HepG2 (cell line): ENCODE data around the gene POLR1E. TPM values are rescaled to one million over a fixed set of nuclear protein-coding genes. Genes with fewer than 3 reads are reported as not detected.

ENCODE experiments used
- FOXP1 ChIP-seq, 2 experiments: fragments of 450-650 bp in 1 of 2; IDR thresholded peaks; 2 replicates each; pipeline ENCODE4 v1.6.1; 2017 to 2018; ENCODE audit warnings: antibody characterized with exemption in 1 of 2
- ISL2 ChIP-seq: sonication (generic); formaldehyde crosslinking; IDR thresholded peaks from 2 replicates; pipeline ENCODE4 v1.5.0; 2020; ENCODE audit warnings: missing genetic modification reagents
- KDM1A ChIP-seq: IDR thresholded peaks from 2 replicates; pipeline ENCODE4 v1.6.1; 2016; ENCODE audit warnings: missing compliant biosample characterization
- MAFF ChIP-seq: IDR thresholded peaks from 2 replicates; pipeline ENCODE4 v1.6.1; 2011; ENCODE audit warnings: low read depth, low read length, improper control_type of control experiment
- MBD4 ChIP-seq: IDR thresholded peaks from 2 replicates; pipeline ENCODE4 v1.6.1; 2012; ENCODE audit warnings: low read length, inconsistent platforms, borderline replicate concordance
- SMARCC2 ChIP-seq: fragments of 450-650 bp; IDR thresholded peaks from 2 replicates; pipeline ENCODE4 v1.6.1; 2017; ENCODE audit warnings: antibody characterized with exemption, mild to moderate bottlenecking
- TCF7L2 ChIP-seq: IDR thresholded peaks from 2 replicates; pipeline ENCODE4 v1.6.1; 2011; ENCODE audit warnings: mild to moderate bottlenecking, low read depth, low read length, moderate library complexity
- TEAD3 ChIP-seq: optimal IDR thresholded peaks from 2 replicates; pipeline ENCODE3; 2016; ENCODE audit warnings: borderline replicate concordance
- ZNF264 ChIP-seq: sonication (generic); formaldehyde crosslinking; IDR thresholded peaks from 2 replicates; pipeline ENCODE4 v1.4.0; 2020; ENCODE audit warnings: missing genetic modification reagents
- ZNF296 ChIP-seq: sonication (generic); formaldehyde crosslinking; conservative IDR thresholded peaks from 2 replicates; pipeline ENCODE4 v1.5.0; 2020; ENCODE audit warnings: mild to moderate bottlenecking, missing genetic modification reagents
- ZNF33B ChIP-seq: sonication (generic); formaldehyde crosslinking; IDR thresholded peaks from 2 replicates; pipeline ENCODE4 v1.5.1; 2020; ENCODE audit warnings: mild to moderate bottlenecking, missing genetic modification reagents
- ZNF34 ChIP-seq: sonication (generic); formaldehyde crosslinking; IDR thresholded peaks from 2 replicates; pipeline ENCODE4 v1.4.0; 2020; ENCODE audit warnings: mild to moderate bottlenecking, missing genetic modification reagents, borderline replicate concordance
- ZNF775 ChIP-seq: sonication (generic); formaldehyde crosslinking; IDR thresholded peaks from 2 replicates; pipeline ENCODE4 v1.4.0; 2020; ENCODE audit warnings: missing genetic modification reagents, mild to moderate bottlenecking, moderate library complexity, borderline replicate concordance
- ZNF777 ChIP-seq: sonication (generic); formaldehyde crosslinking; IDR thresholded peaks from 2 replicates; pipeline ENCODE4 v1.4.0; 2020; ENCODE audit warnings: missing genetic modification reagents
- polyA plus RNA-seq, 8 experiments: library from polyadenylated mRNA; depleted of rRNA in 3 of 8; stranded (reverse) in 7 of 8; unstranded in 1 of 8; fragments of >200 nt; fragmentation: Illumina TruSeq in 4 of 8; extraction: Trizol in 4 of 8; gene quantifications; 2 replicates each; pipeline versions ENCODE4 v1.2.1 to v1.2.3, GENCODE V29; 2011 to 2016; ENCODE audit warnings: low read depth in 4 of 8, missing spikeins in 1 of 8, mixed read lengths in 1 of 8; ENCODE audit not compliant: insufficient read depth in 1 of 8
- total RNA-seq, 5 experiments: library from RNA; depleted of rRNA; stranded (reverse); fragments of >200 nt; fragmentation: Illumina TruSeq; extraction: Trizol; gene quantifications; 2 replicates each; pipeline ENCODE4 v1.2.3, GENCODE V29; 2016; ENCODE audit warnings: low read depth in 1 of 5
- TF ChIP-seq, protein P1 (sequence below): sonication (generic); formaldehyde crosslinking; IDR thresholded peaks from 2 replicates; pipeline ENCODE4 v1.5.0; 2020; ENCODE audit warnings: missing genetic modification reagents
- TF ChIP-seq, protein P2 (sequence below): IDR thresholded peaks from 2 replicates; pipeline ENCODE4 v1.6.1; 2016; ENCODE audit warnings: low read depth, control low read depth
- TF ChIP-seq, protein P3 (sequence below), 2 experiments: sonication (generic) in 1 of 2; formaldehyde crosslinking in 1 of 2; IDR thresholded peaks; 2 replicates each; pipeline versions ENCODE4 v1.4.0 to v1.6.1; 2016 to 2020; ENCODE audit warnings: borderline replicate concordance in 1 of 2, low read depth in 1 of 2, mild to moderate bottlenecking in 1 of 2, missing genetic modification reagents in 1 of 2
- TF ChIP-seq, protein P4 (sequence below): IDR thresholded peaks from 2 replicates; pipeline ENCODE4 v1.6.1; 2016; ENCODE audit warnings: low read depth, borderline replicate concordance
- TF ChIP-seq, protein P5 (sequence below): IDR thresholded peaks from 2 replicates; pipeline ENCODE4 v1.6.1; 2018; ENCODE audit warnings: missing genetic modification reagents, mild to moderate bottlenecking, missing compliant biosample characterization
- TF ChIP-seq, protein P6 (sequence below): sonication (generic); formaldehyde crosslinking; IDR thresholded peaks from 2 replicates; pipeline ENCODE4 v1.5.1; 2020; ENCODE audit warnings: mild to moderate bottlenecking, missing genetic modification reagents

Gene POLR1E
- total and polyA plus RNA-seq, 2 of the 13 experiments (the other 11 are each of a cell fraction or from before 2014, with no cell fraction given), result 23.0 to 37.8 TPM

DNA sequence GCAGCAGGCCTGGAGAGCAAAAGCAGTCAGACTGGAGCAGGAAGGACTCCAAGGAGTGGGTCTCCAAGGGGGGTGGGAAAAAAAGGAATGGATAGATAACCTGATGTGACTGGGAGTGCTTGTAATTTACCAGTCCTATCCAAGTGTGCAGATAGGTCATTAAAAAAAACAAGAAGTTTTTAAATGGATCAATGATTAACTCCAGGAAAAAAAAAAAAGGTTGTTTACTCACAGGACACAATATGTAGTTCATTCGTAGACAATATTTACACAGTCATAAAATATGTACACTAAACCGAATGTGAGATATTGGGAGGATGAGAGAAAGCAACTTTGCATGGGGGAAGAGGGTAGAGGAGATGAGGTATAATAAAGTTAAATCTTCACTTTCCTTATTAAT is 40.9 kb upstream of the POLR1E start (continued):
- no peak for TF ChIP-seq TEAD3 (CRISPR knock-in tag)
- no peak for TF ChIP-seq ZNF777
- TF ChIP-seq MAFF, result no peak
- TF ChIP-seq, protein P1, sequence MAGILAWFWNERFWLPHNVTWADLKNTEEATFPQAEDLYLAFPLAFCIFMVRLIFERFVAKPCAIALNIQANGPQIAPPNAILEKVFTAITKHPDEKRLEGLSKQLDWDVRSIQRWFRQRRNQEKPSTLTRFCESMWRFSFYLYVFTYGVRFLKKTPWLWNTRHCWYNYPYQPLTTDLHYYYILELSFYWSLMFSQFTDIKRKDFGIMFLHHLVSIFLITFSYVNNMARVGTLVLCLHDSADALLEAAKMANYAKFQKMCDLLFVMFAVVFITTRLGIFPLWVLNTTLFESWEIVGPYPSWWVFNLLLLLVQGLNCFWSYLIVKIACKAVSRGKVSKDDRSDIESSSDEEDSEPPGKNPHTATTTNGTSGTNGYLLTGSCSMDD (CRISPR knock-in tag), result no peak
- TF ChIP-seq, protein P2, sequence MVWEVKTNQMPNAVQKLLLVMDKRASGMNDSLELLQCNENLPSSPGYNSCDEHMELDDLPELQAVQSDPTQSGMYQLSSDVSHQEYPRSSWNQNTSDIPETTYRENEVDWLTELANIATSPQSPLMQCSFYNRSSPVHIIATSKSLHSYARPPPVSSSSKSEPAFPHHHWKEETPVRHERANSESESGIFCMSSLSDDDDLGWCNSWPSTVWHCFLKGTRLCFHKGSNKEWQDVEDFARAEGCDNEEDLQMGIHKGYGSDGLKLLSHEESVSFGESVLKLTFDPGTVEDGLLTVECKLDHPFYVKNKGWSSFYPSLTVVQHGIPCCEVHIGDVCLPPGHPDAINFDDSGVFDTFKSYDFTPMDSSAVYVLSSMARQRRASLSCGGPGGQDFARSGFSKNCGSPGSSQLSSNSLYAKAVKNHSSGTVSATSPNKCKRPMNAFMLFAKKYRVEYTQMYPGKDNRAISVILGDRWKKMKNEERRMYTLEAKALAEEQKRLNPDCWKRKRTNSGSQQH, result no peak
- no peak for TF ChIP-seq ISL2 (CRISPR knock-in tag)
- TF ChIP-seq ZNF775 (CRISPR knock-in tag), result no peak
- no peak for TF ChIP-seq ZNF34 (CRISPR knock-in tag)
- TF ChIP-seq FOXP1 (IDR thresholded peaks at IDR 0.05), result peak; percentile 35; the same call in 1 of the 2 replicates
- peak; percentile 78 for TF ChIP-seq FOXP1 (CRISPR knock-in tag; IDR thresholded peaks at IDR 0.05)
- no peak for TF ChIP-seq ZNF33B (CRISPR knock-in tag)
- TF ChIP-seq, protein P3, sequence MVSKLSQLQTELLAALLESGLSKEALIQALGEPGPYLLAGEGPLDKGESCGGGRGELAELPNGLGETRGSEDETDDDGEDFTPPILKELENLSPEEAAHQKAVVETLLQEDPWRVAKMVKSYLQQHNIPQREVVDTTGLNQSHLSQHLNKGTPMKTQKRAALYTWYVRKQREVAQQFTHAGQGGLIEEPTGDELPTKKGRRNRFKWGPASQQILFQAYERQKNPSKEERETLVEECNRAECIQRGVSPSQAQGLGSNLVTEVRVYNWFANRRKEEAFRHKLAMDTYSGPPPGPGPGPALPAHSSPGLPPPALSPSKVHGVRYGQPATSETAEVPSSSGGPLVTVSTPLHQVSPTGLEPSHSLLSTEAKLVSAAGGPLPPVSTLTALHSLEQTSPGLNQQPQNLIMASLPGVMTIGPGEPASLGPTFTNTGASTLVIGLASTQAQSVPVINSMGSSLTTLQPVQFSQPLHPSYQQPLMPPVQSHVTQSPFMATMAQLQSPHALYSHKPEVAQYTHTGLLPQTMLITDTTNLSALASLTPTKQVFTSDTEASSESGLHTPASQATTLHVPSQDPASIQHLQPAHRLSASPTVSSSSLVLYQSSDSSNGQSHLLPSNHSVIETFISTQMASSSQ (IDR thresholded peaks at IDR 0.05; ENCODE audit: low read depth), result peak; percentile 76
- TF ChIP-seq, protein P3 (CRISPR knock-in tag; IDR thresholded peaks at IDR 0.05; ENCODE audit: borderline replicate concordance), result no peak; the same call in 1 of the 2 replicates
- TF ChIP-seq TCF7L2, result no peak
- TF ChIP-seq, protein P4, sequence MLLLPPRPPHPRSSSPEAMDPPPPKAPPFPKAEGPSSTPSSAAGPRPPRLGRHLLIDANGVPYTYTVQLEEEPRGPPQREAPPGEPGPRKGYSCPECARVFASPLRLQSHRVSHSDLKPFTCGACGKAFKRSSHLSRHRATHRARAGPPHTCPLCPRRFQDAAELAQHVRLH, result no peak
- no peak for TF ChIP-seq SMARCC2
- TF ChIP-seq KDM1A, result no peak
- no peak for TF ChIP-seq MBD4
- TF ChIP-seq ZNF264 (CRISPR knock-in tag), result no peak
- no peak for TF ChIP-seq ZNF296 (CRISPR knock-in tag)
- TF ChIP-seq, protein P5, sequence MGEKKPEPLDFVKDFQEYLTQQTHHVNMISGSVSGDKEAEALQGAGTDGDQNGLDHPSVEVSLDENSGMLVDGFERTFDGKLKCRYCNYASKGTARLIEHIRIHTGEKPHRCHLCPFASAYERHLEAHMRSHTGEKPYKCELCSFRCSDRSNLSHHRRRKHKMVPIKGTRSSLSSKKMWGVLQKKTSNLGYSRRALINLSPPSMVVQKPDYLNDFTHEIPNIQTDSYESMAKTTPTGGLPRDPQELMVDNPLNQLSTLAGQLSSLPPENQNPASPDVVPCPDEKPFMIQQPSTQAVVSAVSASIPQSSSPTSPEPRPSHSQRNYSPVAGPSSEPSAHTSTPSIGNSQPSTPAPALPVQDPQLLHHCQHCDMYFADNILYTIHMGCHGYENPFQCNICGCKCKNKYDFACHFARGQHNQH (CRISPR knock-in tag), result no peak
- TF ChIP-seq, protein P6, sequence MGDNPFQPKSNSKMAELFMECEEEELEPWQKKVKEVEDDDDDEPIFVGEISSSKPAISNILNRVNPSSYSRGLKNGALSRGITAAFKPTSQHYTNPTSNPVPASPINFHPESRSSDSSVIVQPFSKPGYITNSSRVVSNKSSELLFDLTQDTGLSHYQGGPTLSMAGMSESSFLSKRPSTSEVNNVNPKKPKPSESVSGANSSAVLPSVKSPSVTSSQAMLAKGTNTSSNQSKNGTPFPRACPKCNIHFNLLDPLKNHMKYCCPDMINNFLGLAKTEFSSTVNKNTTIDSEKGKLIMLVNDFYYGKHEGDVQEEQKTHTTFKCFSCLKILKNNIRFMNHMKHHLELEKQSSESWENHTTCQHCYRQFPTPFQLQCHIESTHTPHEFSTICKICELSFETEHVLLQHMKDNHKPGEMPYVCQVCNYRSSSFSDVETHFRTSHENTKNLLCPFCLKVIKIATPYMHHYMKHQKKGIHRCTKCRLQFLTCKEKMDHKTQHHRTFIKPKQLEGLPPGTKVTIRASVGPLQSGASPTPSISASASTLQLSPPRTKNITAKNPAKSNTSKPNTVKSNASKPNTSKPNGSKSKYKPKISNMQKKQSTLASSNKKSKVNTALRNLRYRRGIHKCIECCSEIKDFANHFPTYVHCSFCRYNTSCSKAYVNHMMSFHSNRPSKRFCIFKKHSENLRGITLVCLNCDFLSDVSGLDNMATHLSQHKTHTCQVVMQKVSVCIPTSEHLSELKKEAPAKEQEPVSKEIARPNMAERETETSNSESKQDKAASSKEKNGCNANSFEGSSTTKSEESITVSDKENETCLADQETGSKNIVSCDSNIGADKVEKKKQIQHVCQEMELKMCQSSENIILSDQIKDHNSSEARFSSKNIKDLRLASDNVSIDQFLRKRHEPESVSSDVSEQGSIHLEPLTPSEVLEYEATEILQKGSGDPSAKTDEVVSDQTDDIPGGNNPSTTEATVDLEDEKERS, result no peak
